IMR-90 (cell line): ENCODE measurements around the gene AP3B1. TPM values are rescaled to one million over a fixed set of nuclear protein-coding genes. Genes with fewer than 3 reads are reported as not detected.

Experiments used
- ATAC-seq: fragments of 200-7000 bp; cut with Tn5 transposase; 2 replicates; pipeline ENCODE4 v1.9.1; 2020; ENCODE audit warnings: low read depth, mild to moderate bottlenecking, moderate library complexity
- BruUV-seq: library from RNA; stranded (reverse); fragments of 400-500 nt; replicated peaks from 2 replicates; lab custom pipeline; 2021; lab: Mats Ljungman, UMichigan
- CTCF ChIA-PET: fragments of 300-600 bp; formaldehyde crosslinking; extraction: SDS; loops from one replicate; lab custom pipeline; 2021; ENCODE audit warnings: antibody characterized with exemption; lab: Yijun Ruan, JAX
- POLR2A ChIA-PET: fragments of 300-600 bp; sonication (Branson Sonifier 250); formaldehyde crosslinking; loops from one replicate; lab custom pipeline; 2022; ENCODE audit warnings: antibody characterized with exemption; ENCODE audit not compliant: unreplicated experiment; lab: Charles Lee
- DNase-seq: peaks from one replicate; pipeline ENCODE4 v3.0.0; 2013
- H2AFZ ChIP-seq: replicated peaks from 2 replicates; pipeline ENCODE3; 2013; ENCODE audit warnings: low read length, mild to moderate bottlenecking; ENCODE audit not compliant: poor library complexity
- H2AK5ac ChIP-seq: 2 replicates; pipeline ENCODE4 v1.6.1; 2013; ENCODE audit warnings: low read depth, low read length, inconsistent platforms
- H2AK9ac ChIP-seq: replicated peaks from 2 replicates; pipeline ENCODE3; 2013; ENCODE audit warnings: mild to moderate bottlenecking, low read depth, low read length, moderate library complexity; ENCODE audit not compliant: poor library complexity
- H2BK120ac ChIP-seq: 2 replicates; pipeline ENCODE4 v1.6.1; 2013; ENCODE audit warnings: low read depth, low read length, inconsistent platforms
- H2BK15ac ChIP-seq: 3 replicates; pipeline ENCODE4 v1.6.1; 2013; ENCODE audit warnings: low read depth, low read length, inconsistent platforms
- H2BK20ac ChIP-seq: 2 replicates; pipeline ENCODE4 v1.6.1; 2013; ENCODE audit warnings: low read depth, mild to moderate bottlenecking, inconsistent platforms, low read length, moderate library complexity
- H2BK5ac ChIP-seq: 2 replicates; pipeline ENCODE4 v1.6.1; 2013; ENCODE audit warnings: mild to moderate bottlenecking, low read depth, low read length, inconsistent platforms; ENCODE audit not compliant: poor library complexity, severe bottlenecking
- H3K14ac ChIP-seq: replicated peaks from 2 replicates; pipeline ENCODE4 v1.6.1; 2013; ENCODE audit warnings: low read depth, low read length, inconsistent platforms
- H3K18ac ChIP-seq: 2 replicates; pipeline ENCODE4 v1.6.1; 2013; ENCODE audit warnings: low read depth, low read length, control low read depth
- H3K23ac ChIP-seq: 2 replicates; pipeline ENCODE4 v1.6.1; 2013; ENCODE audit warnings: low read depth, low read length, inconsistent platforms
- H3K27ac ChIP-seq: 2 replicates; pipeline ENCODE4 v1.5.1; 2013; ENCODE audit warnings: mild to moderate bottlenecking, control low read depth, low read length; ENCODE audit not compliant: insufficient read depth
- H3K27me3 ChIP-seq: 2 replicates; pipeline ENCODE4 v1.6.1; 2013; ENCODE audit warnings: low read length; ENCODE audit not compliant: control insufficient read depth, insufficient read depth
- H3K36me3 ChIP-seq: 2 replicates; pipeline ENCODE4 v1.6.1; 2013; ENCODE audit warnings: low read length, mixed read lengths; ENCODE audit not compliant: control insufficient read depth, insufficient read depth
- H3K4ac ChIP-seq: 2 replicates; pipeline ENCODE4 v1.6.1; 2013; ENCODE audit warnings: low read depth, low read length, inconsistent platforms
- H3K4me1 ChIP-seq: 2 replicates; pipeline ENCODE4 v1.6.1; 2013; ENCODE audit warnings: low read length, mixed read lengths; ENCODE audit not compliant: control insufficient read depth, insufficient read depth
- H3K4me2 ChIP-seq: 2 replicates; pipeline ENCODE4 v1.6.1; 2013; ENCODE audit warnings: low read depth, mild to moderate bottlenecking, control low read depth, low read length, moderate library complexity
- H3K4me3 ChIP-seq: 2 replicates; pipeline ENCODE4 v1.5.1; 2013; ENCODE audit warnings: low read depth, mild to moderate bottlenecking, control low read depth, low read length, moderate library complexity; ENCODE audit not compliant: insufficient read depth
- H3K56ac ChIP-seq: 2 replicates; pipeline ENCODE4 v1.6.1; 2013; ENCODE audit warnings: low read length, inconsistent platforms; ENCODE audit not compliant: insufficient read depth; ENCODE audit errors: extremely low read depth
- H3K79me1 ChIP-seq, 2 experiments: 2 replicates each; pipeline ENCODE4 v1.6.1; 2013; ENCODE audit warnings: low read length in 2 of 2, inconsistent platforms in 1 of 2, low read depth in 1 of 2
- H3K9ac ChIP-seq: 2 replicates; pipeline ENCODE4 v1.6.1; 2013; ENCODE audit warnings: low read depth, low read length, control low read depth
- H3K9me1 ChIP-seq: 2 replicates; pipeline ENCODE4 v1.6.1; 2013; ENCODE audit warnings: low read length, inconsistent platforms; ENCODE audit not compliant: insufficient read depth
- H3K9me3 ChIP-seq: 2 replicates; pipeline ENCODE4 v1.6.1; 2013; ENCODE audit warnings: low read length; ENCODE audit not compliant: control insufficient read depth, insufficient read depth
- H4K20me1 ChIP-seq: 2 replicates; pipeline ENCODE4 v1.6.1; 2013; ENCODE audit warnings: low read length, inconsistent platforms; ENCODE audit not compliant: insufficient read depth
- H4K5ac ChIP-seq: 2 replicates; pipeline ENCODE4 v1.6.1; 2013; ENCODE audit warnings: mild to moderate bottlenecking, low read depth, low read length, control low read depth
- H4K8ac ChIP-seq, 2 experiments: 2 replicates each; pipeline ENCODE4 v1.6.1; 2013; ENCODE audit warnings: low read depth in 2 of 2, low read length in 2 of 2, control low read depth in 1 of 2, inconsistent platforms in 1 of 2
- H4K91ac ChIP-seq: 2 replicates; pipeline ENCODE4 v1.6.1; 2013; ENCODE audit warnings: low read depth, low read length, inconsistent platforms; ENCODE audit not compliant: insufficient read depth
- BHLHE40 ChIP-seq: fragments of 150-350 bp; IDR thresholded peaks from 2 replicates; pipeline ENCODE4 v1.6.1; 2016; ENCODE audit warnings: mild to moderate bottlenecking, low read depth, low read length
- NFE2L2 ChIP-seq: fragments of 150-350 bp; IDR thresholded peaks from 2 replicates; pipeline ENCODE4 v1.6.1; 2016; ENCODE audit warnings: low read depth, mild to moderate bottlenecking, low read length
- POLR2A ChIP-seq: IDR thresholded peaks from 2 replicates; pipeline ENCODE4 v1.6.1; 2012; ENCODE audit warnings: mild to moderate bottlenecking, low read depth, low read length
- SMC3 ChIP-seq: fragments of 150-350 bp; IDR thresholded peaks from 2 replicates; pipeline ENCODE4 v1.6.1; 2016; ENCODE audit warnings: low read depth, mild to moderate bottlenecking, antibody characterized with exemption, low read length, moderate library complexity
- WGBS, 2 experiments: methylation state at CpG; one replicate each; pipeline versions ENCODE4 v1.1.5 to v1.1.7; 2013; ENCODE audit warnings: missing lambda C conversion rate in 2 of 2; ENCODE audit not compliant: insufficient read length in 1 of 2; ENCODE audit errors: extremely low coverage in 2 of 2; 5-methylcytosine and 5-hydroxymethylcytosine counted together
- dilution Hi-C: fragments of 300-500 bp; cut with HindIII; formaldehyde crosslinking; loops from one replicate; pipeline ENCODE4 v1.14.3; 2018; ENCODE audit warnings: low sequenced_read_pairs; ENCODE audit not compliant: unreplicated experiment
- in situ Hi-C: fragments of 300-500 bp; cut with MboI; formaldehyde crosslinking; loops from 3 replicates; pipeline ENCODE4 v1.14.3; 2019; ENCODE audit warnings: low sequenced_read_pairs, inconsistent platforms, mixed read lengths
- intact Hi-C: fragments of 100-400 bp; cut with micrococcal nuclease; formaldehyde crosslinking; loops from 2 replicates; pipeline ENCODE4 v1.10.0; 2022
- polyA plus RNA-seq, 3 experiments: library from polyadenylated mRNA; depleted of rRNA; stranded (reverse); fragments of >200 nt; gene quantifications; 2 replicates each; pipeline ENCODE4 v1.2.3, GENCODE V29; 2012; ENCODE audit warnings: low replicate concordance in 1 of 3
- total RNA-seq: library from RNA; depleted of rRNA; stranded (reverse); fragments of >200 nt; gene quantifications from 2 replicates; pipeline ENCODE4 v1.2.3, GENCODE V29; 2012

Gene AP3B1
- total and polyA plus RNA-seq, 2 of the 4 experiments (the other 2 are of a cell fraction) = 33.1 to 59.0 TPM

- dilution Hi-C loops = no loop called here
- no peaks in the 10 kb centered on the region for H3K9me1 ChIP-seq
- no peak overlapping the region for H2BK15ac ChIP-seq
- no peak overlapping the region; a peak in 1 of 4 replicates for H4K8ac ChIP-seq
- in situ Hi-C loops = no loop called here
- no peaks in the 10 kb centered on the region for H3K4me1 ChIP-seq
- intact Hi-C loops = loop anchor here (10.0 kb wide), 1 partner anchor 297 kb away; no protein-coding TSS in a partner anchor
- TF ChIP-seq BHLHE40 = no peak
- peak; percentile 37 for TF ChIP-seq NFE2L2
- TF ChIP-seq POLR2A = no peak
- no peak for TF ChIP-seq SMC3
- DNase-seq (no peak), ATAC-seq (peak; percentile 40; the same call in 1 of the 2 replicates)
- no peak overlapping the region for H3K23ac ChIP-seq
- CTCF ChIA-PET = interaction anchor here (0.7 kb wide), 1 partner anchor 274 kb away, joined by 7 read pairs; no protein-coding TSS in a partner anchor
- H2BK20ac ChIP-seq = no peak overlapping the region
- H2BK120ac ChIP-seq = no peak overlapping the region
- no peaks in the 10 kb centered on the region for H3K27me3 ChIP-seq
- H2AFZ ChIP-seq = no peak overlapping the region
- H3K9ac ChIP-seq = no peak overlapping the region
- no peak overlapping the region for H4K91ac ChIP-seq
- no peak overlapping the region for H2AK9ac ChIP-seq
- peak overlapping the region; percentile 66; the same call in 1 of the 2 replicates for H3K18ac ChIP-seq
- no peaks in the 10 kb centered on the region for H3K79me1 ChIP-seq
- no peak overlapping the region; the same call in 1 of the 2 replicates for H3K4ac ChIP-seq
- H3K36me3 ChIP-seq = no peaks in the 10 kb centered on the region
- no peak overlapping the region for H3K27ac ChIP-seq
- no peak overlapping the region for H3K56ac ChIP-seq
- BruUV-seq = no TSS peak
- no peaks in the 10 kb centered on the region for H3K9me3 ChIP-seq
- WGBS, 2 experiments = no CpG with 5 or more reads among the region's 6 CpGs
- H4K20me1 ChIP-seq = no peaks in the 10 kb centered on the region
- no peak overlapping the region for H2AK5ac ChIP-seq
- H2BK5ac ChIP-seq = no peak overlapping the region
- H3K4me3 ChIP-seq = no peak overlapping the region
- H3K14ac ChIP-seq = no peak overlapping the region
- POLR2A ChIA-PET = no interaction called here
- H3K4me2 ChIP-seq = no peak overlapping the region
- no peak overlapping the region; the same call in 1 of the 2 replicates for H4K5ac ChIP-seq
Measured at GRCh38 chr5:78327761-78328510, 33.4 kb upstream of the AP3B1 start.
